ENCODE results near the gene NT5DC4.

NT5DC4 gene

GRCh38 chr2:112723547-112723940, 2.7 kb downstream of the NT5DC4 start:
- DNase-seq (ENCODE audit: low read depth): no peak

DNA sequence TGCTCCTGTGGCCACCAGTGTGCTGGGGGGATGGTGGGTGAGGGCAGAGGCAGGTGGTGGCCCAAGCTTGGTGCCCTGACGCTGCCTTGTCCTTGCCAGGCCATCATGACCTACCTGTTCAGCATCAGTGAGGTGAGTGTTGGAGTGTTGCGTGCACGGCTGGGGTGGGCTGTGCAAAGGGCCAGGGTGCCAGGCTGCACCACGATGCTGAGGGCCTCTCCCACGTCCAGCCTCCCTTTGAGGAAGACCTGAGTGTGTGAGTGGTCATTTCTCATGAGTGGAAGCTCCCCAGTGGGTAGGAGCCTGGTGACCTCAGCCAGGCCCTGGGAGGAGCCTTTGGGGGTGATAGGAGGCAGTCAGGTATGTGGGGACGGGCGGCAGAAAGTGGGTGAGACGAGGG, 3.2 kb downstream of the NT5DC4 start:
- DNase-seq (ENCODE audit: low read depth): no peak

DNA sequence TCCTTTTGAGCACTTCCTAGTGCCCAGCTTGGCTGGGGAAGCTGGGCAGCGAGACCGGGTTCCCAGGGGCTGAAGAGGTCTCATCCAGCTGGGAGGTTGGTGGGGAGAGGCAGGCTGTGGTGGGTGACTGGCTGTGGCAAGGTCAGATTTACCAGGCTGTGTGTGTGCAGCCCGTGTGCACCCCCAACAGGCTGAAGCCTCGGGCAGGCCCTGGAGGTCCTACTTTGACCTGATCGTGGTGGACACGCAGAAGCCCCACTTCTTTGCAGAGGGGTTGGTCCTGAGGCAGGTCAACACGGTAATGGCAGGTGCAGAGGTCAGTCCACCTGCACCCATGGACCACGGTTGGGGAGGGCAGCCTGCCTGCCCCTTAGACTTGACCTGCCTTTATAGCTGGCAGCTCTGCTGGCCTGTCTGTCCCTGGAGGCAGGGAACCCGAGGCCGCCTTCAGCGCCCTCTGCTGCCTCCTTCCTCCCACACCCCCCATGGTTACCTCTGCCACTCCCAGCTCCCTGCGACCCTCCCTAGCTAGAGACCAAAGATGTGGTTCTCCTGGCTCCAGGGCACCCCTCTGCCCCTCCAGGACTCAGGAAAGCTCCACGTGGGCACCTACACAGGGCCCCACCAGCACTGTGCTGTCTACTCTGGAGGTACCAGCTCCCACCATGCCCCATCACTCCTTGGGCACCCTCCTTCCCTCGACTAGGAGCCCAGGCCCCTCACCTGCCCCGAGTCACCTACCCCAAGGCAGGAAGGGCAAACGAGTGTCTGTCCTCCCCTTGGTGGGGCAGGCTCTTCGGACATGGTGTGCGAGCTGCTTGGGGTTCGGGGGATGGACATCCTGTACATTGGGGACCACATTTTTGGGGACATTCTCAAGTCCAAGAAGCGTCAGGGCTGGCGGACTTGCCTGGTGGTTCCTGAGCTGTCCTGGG, 4.0 kb downstream of the NT5DC4 start:
- DNase-seq (ENCODE audit: low read depth): no peak

DNA sequence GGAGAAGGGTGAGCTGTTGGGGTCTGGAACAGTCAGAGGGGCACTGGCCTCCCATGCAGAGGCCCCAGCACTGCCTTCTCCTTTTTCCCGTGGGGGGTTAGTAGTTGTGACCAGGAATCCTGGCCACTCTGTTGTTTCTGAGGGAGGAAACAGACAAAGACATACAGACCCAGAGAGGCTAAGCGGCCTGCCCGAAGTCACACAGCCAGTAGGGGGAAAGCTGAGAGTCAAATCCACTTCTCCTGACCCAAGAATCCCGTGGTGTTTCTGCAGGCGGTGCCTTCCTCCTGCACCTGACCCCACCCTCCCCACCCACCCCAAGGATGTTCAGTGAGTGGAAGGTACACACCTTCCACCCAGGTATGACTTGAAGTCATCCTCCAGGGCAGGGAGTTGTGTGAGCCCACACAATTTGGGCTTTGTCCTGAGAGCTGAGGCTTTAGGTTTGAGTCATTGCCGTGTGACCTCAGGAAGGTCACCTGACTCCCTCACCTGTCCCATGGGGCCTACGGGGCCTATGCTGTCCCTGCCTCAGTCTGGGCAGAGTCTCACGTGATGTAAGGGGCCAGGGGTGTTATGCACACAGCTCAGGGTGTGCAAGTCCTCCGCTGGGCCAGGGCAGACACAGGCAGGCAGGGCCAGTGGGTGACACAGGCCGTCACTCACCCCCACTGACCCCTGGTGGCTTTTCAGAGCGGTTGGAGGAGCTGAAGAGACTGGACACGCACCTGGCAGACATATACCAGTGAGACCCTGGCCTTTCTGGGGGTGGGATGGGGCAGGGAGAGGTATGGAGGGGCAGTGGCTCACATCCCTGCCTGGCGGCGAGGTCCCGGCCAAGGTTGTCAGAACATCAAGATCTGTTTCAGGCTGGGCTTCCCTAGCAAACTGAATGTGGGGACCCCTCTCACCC, 5.0 kb downstream of the NT5DC4 start:
- no peak for DNase-seq (ENCODE audit: low read depth)

- DNase-seq (ENCODE audit: low read depth): peak; percentile 85
Measured at GRCh38 chr2:112726487-112727190, 5.8 kb downstream of the NT5DC4 start.

DNA sequence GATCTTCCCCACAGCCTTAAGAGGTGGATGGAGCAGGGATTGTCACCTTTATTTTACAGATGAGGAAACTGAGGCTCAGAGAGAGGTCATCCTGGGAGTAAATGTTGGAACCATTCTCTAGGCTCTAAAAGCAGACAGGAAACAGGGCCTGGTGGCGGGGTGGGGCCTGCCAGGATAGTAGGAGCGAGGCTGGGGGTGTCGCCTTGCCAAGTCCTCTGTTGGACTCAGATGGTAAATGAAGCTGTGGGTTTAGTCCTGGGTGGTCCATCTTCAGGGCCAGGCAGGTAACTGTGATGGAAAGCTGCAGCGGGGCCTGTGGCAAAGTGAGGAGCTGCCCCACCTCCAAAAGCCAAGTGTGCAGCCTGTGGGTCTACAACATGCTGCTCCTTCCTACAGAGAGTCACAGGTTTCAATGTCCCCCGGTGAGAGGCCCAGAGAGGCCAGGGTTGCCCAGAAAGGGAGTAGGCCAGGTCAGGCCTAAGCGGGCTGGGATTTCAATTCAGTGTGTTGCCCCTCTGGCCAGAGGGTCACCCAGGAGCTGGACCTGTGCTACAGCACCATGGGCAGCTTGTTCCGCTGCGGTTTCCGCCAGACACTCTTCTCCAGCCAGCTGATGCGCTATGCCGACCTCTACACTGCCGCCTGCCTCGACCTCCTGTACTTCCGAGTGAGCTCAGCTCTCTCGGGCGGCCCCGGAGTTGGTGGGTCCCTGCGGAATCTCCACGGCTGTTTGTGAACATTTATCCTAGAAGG, 6.6 kb downstream of the NT5DC4 start:
- no peak for DNase-seq (ENCODE audit: low read depth)

DNA sequence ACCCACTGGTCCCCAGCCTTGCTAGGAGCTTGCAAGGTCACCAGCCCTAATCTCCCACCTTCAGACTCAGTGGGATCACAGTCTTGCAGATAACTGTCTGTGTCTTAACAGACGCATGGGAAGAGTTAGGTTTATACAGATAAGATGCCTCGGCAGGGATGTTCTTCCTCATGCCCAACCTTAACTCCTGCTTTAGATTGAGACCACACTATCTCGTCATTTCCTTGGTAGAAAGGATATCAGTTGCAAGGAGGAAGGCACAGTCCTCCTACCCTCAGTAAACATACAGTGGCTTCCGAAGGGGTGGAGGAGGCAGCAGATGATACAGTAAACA, 7.2 kb downstream of the NT5DC4 start:
- DNase-seq (ENCODE audit: low read depth): no peak

- DNase-seq (ENCODE audit: low read depth): no peak
Measured at GRCh38 chr2:112728378-112729175, 7.8 kb downstream of the NT5DC4 start.

GRCh38 chr2:112730216-112730615, 9.4 kb downstream of the NT5DC4 start:
- no peak for DNase-seq (ENCODE audit: low read depth)

GRCh38 chr2:112730791-112731190, 10.0 kb downstream of the NT5DC4 start:
- no peak for DNase-seq (ENCODE audit: low read depth)

- no peak for DNase-seq (ENCODE audit: low read depth)
Measured at GRCh38 chr2:112731479-112731878, 10.7 kb downstream of the NT5DC4 start.

DNA sequence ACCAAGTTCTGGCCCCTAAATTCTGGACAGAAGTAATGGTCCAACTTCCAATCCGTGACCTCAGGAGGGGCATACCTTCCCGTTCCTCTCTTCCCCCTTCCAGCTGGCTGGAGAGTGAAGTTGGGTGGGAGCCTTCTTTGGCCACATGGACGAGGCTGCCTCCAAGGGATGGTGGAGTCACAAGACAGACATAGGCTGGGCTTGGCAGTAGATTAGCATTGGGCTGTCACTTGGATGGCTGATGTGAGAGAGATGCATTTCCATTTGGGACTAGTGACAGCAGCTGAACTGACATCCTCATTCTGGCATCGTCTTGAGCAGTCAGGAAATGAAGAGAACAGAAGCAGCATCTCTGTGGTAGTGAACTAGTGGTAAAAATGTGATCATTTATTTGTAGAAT, 12.6 kb downstream of the NT5DC4 start:
- DNase-seq (ENCODE audit: low read depth): no peak

GRCh38 chr2:112733871-112734270, 13.1 kb downstream of the NT5DC4 start:
- no peak for DNase-seq (ENCODE audit: low read depth)

DNA sequence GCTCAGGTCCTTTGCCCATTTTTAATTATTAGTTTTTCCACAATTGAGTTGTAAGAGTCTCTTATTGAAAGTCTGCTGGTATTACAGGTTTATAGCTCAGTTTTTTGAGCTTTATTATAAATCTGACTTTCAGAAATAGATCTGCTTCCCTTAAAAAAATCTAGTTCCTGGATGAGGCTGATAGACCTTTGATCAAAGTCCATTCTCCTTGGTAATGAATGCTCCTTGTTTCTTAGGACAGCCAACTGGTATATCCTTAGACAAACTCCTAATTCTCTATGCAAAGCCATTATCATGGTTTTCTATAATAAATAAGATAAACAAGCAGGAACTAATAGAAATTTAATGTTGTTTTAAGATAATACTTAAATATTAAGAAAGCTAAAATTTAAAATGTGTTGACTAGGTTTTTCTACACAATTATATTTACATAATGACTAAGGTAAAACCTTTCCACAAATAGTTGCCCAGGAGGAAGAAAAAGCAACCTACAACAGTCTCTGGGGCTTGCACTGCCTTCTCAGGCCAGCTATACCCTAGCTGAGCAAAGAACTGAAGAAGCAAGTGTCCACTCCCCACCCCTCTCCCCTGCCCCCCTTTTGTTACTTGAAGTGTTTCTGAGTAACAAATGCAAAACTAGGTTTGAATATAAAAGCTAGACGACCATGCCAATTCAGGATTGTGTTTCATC, 16.9 kb downstream of the NT5DC4 start:
- no peak for DNase-seq (ENCODE audit: low read depth)

- DNase-seq (ENCODE audit: low read depth): no peak
Measured at GRCh38 chr2:112740527-112740926, 19.7 kb downstream of the NT5DC4 start.

DNA sequence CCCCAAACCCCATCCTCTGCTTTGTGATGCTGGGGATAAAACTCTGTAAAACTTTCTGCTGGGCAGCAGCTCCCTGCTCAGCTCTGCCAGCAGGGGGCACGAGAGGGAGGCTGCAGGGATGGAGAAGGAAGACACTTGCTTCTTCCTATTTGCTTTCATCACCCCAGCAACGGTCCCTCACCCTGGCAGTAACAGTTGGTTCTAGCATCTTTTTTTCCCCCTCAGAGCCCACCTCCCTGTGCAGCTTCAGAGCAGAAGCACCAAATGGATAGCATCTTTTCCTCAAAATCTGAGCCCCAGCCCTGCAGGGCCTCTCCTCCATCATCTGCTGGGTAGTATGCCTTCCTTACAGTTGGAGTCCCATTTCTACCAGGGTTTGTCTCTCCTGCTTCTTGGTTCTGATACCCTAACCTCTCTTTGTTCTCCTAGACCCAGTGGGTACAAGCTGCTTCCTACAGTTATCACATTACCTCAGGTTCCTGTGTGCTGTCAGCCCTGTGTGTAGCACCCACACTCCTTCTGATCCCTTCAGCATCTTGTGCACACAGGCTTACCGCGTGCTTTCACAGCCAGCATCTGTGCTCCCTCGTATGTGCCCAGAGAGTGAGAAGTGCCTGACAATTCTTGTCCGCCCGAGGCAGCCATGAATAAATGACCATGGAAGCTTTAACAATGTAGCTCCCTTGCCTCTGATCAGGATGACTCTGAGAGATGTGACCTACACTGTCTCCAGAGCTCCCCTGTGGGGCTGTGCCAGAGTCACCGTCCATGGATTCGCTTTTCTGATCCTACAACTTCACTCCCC, 29.1 kb downstream of the NT5DC4 start:
- peak; percentile 78 for DNase-seq (ENCODE audit: low read depth)

GRCh38 chr2:112750560-112750843, 29.7 kb downstream of the NT5DC4 start:
- no peak for DNase-seq (ENCODE audit: low read depth)

DNA sequence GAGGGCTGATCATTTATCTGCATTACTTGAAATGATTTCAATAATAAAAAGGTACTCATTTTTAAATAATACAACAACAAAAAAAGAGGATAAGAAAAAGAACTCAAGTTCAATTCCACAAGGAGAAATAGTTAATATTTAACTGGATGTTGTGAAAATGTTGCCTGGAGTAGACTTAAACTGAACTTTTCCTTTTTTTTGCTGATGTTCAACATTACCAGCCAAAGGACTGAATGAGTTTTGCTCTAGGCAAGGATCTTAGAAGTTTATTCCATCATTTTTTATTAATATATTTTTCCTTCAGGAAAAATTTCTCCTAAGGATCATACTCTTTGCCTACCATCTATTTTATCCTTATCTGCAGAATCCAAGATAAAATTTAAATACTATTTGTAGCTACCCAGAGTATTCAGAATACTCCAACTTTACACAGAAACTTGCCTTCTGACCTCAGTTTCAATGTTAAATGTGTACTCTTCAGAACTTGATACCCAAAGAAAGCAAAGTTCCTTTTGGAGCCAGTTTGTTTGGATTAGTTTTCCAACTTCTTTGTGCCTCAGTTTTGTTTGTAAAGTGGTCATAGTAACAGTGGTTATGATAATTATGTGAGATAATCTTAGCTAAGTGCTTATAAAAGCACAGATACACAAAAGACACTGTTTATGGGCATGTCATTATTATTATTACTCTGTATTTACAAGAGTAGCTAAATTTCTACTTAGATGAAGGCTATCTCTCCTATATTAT, 30.8 kb downstream of the NT5DC4 start:
- DNase-seq (ENCODE audit: low read depth): no peak

DNA sequence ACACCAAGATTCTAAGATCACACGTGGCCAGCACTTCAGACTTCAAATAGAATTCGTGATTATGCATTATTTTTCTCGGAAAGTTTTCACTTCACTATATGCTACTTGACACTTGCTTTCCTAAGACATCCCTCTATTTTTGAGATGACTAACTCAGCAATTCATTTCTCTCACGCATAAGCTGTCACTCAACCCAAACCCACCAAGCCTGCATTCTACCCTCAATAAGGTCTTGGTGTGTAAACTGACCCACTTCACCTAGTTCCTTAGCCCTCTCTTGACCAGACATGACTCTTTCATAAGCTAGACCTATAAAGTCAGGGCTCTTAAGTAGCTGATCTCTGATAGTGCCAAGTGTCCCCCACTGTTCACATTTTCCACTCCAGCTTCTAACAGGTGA, 31.8 kb downstream of the NT5DC4 start:
- no peak for DNase-seq (ENCODE audit: low read depth)

All from iris pigment epithelial cell (primary cell).